Activated B cell treated with CpG ODN at 0.5 μM for 24 hours (primary cell): ENCODE measurements around the gene SMG7. TPM values are rescaled to one million over a fixed set of nuclear protein-coding genes. Genes with fewer than 3 reads are reported as not detected.
A peak's percentile ranks its signal among the peaks of the same experiment; 100 is the strongest.

Source experiments
- ATAC-seq: fragments of 200-7000 bp; cut with Tn5 transposase; one replicate; pipeline ENCODE4 v1.10.0; 2021; ENCODE audit warnings: low read depth, mild to moderate bottlenecking, moderate library complexity
- CTCF ChIA-PET: fragments of 350-600 bp; sonication (Branson Sonifier 250); formaldehyde crosslinking; loops from one replicate; lab custom pipeline; 2021; ENCODE audit warnings: antibody characterized with exemption; lab: Charles Lee
- POLR2A ChIA-PET: fragments of 350-600 bp; sonication (Branson Sonifier 250); formaldehyde crosslinking; loops from one replicate; lab custom pipeline; 2021; ENCODE audit warnings: antibody characterized with exemption; lab: Charles Lee
- DNase-seq: peaks from one replicate; pipeline ENCODE4 v3.0.0; 2022
- H3K27ac Mint-ChIP-seq: one replicate; pipeline ENCODE4 v1.8.0; 2020; ENCODE audit warnings: mixed read lengths
- H3K27me3 Mint-ChIP-seq: one replicate; pipeline ENCODE4 v1.8.0; 2021; ENCODE audit warnings: mixed read lengths
- H3K36me3 Mint-ChIP-seq: one replicate; pipeline ENCODE4 v1.8.0; 2021; ENCODE audit warnings: low read depth, mixed read lengths
- H3K4me1 Mint-ChIP-seq: one replicate; pipeline ENCODE4 v1.8.0; 2021; ENCODE audit warnings: mixed read lengths
- H3K4me3 Mint-ChIP-seq: one replicate; pipeline ENCODE4 v1.8.0; 2020; ENCODE audit warnings: mild to moderate bottlenecking, mixed read lengths
- H3K9me3 Mint-ChIP-seq: one replicate; pipeline ENCODE4 v1.8.0; 2020; ENCODE audit warnings: mixed read lengths
- CTCF ChIP-seq: fragments of 200-600 bp; IDR thresholded peaks from one replicate; pipeline ENCODE4 v1.8.0; 2022; ENCODE audit warnings: antibody characterized with exemption, mild to moderate bottlenecking
- intact Hi-C: fragments of 100-400 bp; cut with micrococcal nuclease; formaldehyde crosslinking; loops from one replicate; pipeline ENCODE4 v1.15.1; 2024
- total RNA-seq: library from RNA; stranded (reverse); gene quantifications from 2 replicates; pipeline ENCODE4 v1.2.3, GENCODE V29; 2022

SMG7 gene
- total RNA-seq, 1 donor from 2014 or later = 83.5 TPM

DNA sequence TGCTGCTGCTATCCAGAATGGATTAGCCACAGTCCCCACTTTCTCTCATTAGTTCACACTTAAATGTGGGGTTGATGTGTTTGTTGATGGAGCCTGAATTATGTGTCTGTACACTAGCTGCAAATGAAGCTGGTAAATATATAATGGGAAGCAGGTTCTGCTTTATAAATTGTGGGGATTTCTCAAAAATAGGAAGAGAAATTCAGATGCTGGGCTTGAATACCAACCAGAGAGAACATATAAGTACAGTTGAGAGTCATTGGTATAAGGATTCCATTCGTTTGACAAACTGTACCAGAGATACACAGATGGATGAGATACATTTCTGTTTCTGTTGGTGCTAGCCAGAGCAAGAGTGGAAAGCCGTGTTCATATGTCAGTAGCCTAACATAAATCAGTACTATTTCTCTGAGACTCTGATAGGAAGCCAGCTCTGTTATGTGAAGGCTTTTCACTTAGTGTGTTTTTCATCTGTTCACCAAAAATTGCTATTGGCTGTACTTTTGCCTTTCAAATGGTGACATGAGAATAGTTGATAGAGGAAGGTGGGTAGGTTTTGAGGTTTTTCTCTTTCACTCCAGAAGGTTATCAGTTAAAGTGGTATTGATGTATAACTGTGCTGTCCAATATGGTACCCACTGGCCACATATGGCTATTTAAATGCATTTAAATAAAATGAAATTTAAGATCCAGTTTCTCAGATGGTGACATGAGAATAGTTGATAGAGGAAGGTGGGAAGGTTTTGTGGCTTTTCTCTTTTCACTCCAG, 15.6 kb downstream of the SMG7 start:
- Mint-ChIP-seq H3K4me1 (peaks cover 54% of the 10 kb centered on the region), H3K4me3 (peak overlapping the region; percentile 11), H3K36me3 (peaks cover 16% of the 10 kb centered on the region), H3K27ac (no peak overlapping the region), H3K27me3 (no peaks in the 10 kb centered on the region), H3K9me3 (no peaks in the 10 kb centered on the region)
- TF ChIP-seq CTCF = no peak
- ChIA-PET CTCF (interaction anchor here (0.7 kb wide), 1 partner anchor 52 kb away, joined by 3 read pairs; no protein-coding TSS in a partner anchor), POLR2A (interaction anchor here (0.7 kb wide), 1 partner anchor 25 kb away, joined by 11 read pairs; no protein-coding TSS in a partner anchor)
- ATAC-seq = no peak
- DNase-seq = no peak
- intact Hi-C loops = no loop called here

- TF ChIP-seq CTCF = no peak
- Mint-ChIP-seq H3K9me3 (no peaks in the 10 kb centered on the region), H3K4me1 (peaks cover 62% of the 10 kb centered on the region), H3K36me3 (peaks cover 16% of the 10 kb centered on the region), H3K4me3 (no peak overlapping the region), H3K27ac (no peak overlapping the region), H3K27me3 (no peaks in the 10 kb centered on the region)
- DNase-seq (no peak), ATAC-seq (no peak)
- intact Hi-C loops = no loop called here
- ChIA-PET CTCF (no interaction called here), POLR2A (interaction anchor here (0.7 kb wide), 1 partner anchor 90 kb away, joined by 3 read pairs; no protein-coding TSS in a partner anchor)
Measured at GRCh38 chr1:183490932-183491331, 18.6 kb downstream of the SMG7 start.

DNA sequence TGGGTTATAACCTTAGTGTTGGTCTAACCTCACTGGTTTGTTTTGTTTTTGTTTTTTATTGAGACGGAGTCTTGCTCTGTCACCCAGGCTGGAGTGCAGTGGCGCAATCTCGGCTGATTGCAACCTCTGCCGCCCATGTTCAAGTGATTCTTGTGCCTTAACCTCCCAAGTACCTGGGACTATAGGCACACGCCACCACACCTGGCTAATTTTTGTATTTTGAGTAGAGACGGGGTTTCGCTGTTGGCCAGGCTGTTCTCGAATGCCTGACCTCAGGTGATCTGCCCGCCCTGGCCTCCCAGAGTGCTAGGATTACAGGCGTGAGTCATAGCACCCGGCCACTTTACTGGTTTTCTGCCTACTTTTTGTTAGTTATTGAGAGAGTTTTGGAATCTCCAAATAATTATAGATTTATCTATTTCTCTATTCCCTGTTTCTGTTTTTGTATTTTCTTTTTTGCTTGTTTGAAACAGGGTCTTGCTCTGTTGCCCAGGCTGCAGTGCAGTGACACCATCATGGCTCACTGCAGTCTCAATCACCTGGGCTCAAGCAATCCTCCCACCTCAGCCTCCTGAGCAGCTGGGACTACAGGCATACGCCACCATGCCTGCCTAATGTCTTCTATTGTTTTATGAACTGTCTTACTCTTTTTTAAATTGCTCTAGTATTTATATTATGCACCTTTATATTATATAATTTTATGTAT, 21.4 kb downstream of the SMG7 start:
- Mint-ChIP-seq H3K27ac (no peak overlapping the region), H3K4me1 (peaks cover 62% of the 10 kb centered on the region), H3K36me3 (peaks cover 18% of the 10 kb centered on the region), H3K4me3 (no peak overlapping the region), H3K9me3 (no peaks in the 10 kb centered on the region), H3K27me3 (no peaks in the 10 kb centered on the region)
- intact Hi-C loops = loop anchor here (2.0 kb wide), 2 partner anchors 13 kb away; no protein-coding TSS in a partner anchor
- ATAC-seq (no peak), DNase-seq (no peak)
- CTCF ChIA-PET = no interaction called here
- no peak for TF ChIP-seq CTCF
- POLR2A ChIA-PET = interaction anchor here (0.6 to 0.8 kb wide), 2 partner anchors 13 to 28 kb away, joined by 3 read pairs; no protein-coding TSS in a partner anchor

DNA sequence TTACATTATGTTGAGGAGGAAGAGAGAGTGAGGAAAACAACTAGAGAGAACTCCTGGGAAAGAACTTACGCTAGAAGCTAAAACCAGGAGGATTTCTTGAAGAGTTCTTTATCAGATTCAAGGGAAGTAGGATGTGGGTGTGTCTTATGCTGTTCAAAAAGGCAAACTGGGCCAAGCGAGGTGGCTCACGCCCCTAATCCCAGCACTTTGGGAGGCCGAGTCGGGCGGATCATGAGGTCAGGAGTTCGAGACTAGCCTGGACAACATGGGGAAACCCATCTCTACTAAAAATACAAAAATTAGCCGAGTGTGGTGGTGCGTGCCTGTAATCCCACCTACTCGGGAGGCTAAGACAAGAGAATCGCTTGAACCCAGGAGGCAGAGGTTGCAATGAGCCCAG, 23.1 kb downstream of the SMG7 start:
- ChIA-PET CTCF (no interaction called here), POLR2A (interaction anchor here (1.1 kb wide), 1 partner anchor 98 kb away, joined by 3 read pairs; no protein-coding TSS in a partner anchor)
- DNase-seq = no peak
- peaks cover 13% of the 10 kb centered on the region for H3K36me3 Mint-ChIP-seq
- ATAC-seq = no peak
- no peak overlapping the region for H3K27ac Mint-ChIP-seq
- no peaks in the 10 kb centered on the region for H3K9me3 Mint-ChIP-seq
- TF ChIP-seq CTCF = no peak
- intact Hi-C loops = loop anchor here (2.0 kb wide), 1 partner anchor 15 kb away; no protein-coding TSS in a partner anchor
- H3K4me3 Mint-ChIP-seq = no peak overlapping the region
- H3K4me1 Mint-ChIP-seq = peaks cover 61% of the 10 kb centered on the region
- no peaks in the 10 kb centered on the region for H3K27me3 Mint-ChIP-seq

DNA sequence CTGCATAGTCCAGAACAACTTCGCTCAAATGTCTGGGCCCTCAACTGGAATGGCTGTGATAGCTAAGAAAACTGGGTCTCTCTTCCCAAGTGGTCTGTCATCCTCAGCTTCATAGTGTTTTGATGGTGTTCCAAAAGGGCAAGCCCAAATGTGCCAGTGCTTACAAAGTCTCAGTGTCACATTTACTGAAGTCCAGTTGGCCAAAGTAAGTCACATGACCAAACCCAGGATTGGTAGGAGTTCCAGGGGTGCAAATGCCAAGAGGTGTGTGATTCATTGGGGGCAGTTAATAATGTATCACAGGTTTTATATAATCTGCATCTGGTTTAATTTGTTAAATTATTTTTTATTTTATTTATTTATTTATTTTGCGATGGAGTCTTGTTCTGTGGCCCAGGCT, 24.9 kb downstream of the SMG7 start:
- H3K9me3 Mint-ChIP-seq = no peaks in the 10 kb centered on the region
- no peak for ATAC-seq
- TF ChIP-seq CTCF = no peak
- H3K27ac Mint-ChIP-seq = no peak overlapping the region
- peaks cover 58% of the 10 kb centered on the region for H3K4me1 Mint-ChIP-seq
- intact Hi-C loops = no loop called here
- H3K36me3 Mint-ChIP-seq = peaks cover 9% of the 10 kb centered on the region
- CTCF ChIA-PET = no interaction called here
- POLR2A ChIA-PET = interaction anchor here (0.7 kb wide), 1 partner anchor 1208 kb away, joined by 4 read pairs; no protein-coding TSS in a partner anchor
- H3K4me3 Mint-ChIP-seq = no peak overlapping the region
- no peak for DNase-seq
- no peaks in the 10 kb centered on the region for H3K27me3 Mint-ChIP-seq
